Measurements from ENCODE around the gene MAPK8IP3. TPM values are rescaled to one million over a fixed set of nuclear protein-coding genes. Genes with fewer than 3 reads are reported as not detected.
A peak's percentile ranks its signal among the peaks of the same experiment; 100 is the strongest.

Gene MAPK8IP3
- total RNA-seq, 1 donor from 2014 or later, result 28.5 TPM

DNA sequence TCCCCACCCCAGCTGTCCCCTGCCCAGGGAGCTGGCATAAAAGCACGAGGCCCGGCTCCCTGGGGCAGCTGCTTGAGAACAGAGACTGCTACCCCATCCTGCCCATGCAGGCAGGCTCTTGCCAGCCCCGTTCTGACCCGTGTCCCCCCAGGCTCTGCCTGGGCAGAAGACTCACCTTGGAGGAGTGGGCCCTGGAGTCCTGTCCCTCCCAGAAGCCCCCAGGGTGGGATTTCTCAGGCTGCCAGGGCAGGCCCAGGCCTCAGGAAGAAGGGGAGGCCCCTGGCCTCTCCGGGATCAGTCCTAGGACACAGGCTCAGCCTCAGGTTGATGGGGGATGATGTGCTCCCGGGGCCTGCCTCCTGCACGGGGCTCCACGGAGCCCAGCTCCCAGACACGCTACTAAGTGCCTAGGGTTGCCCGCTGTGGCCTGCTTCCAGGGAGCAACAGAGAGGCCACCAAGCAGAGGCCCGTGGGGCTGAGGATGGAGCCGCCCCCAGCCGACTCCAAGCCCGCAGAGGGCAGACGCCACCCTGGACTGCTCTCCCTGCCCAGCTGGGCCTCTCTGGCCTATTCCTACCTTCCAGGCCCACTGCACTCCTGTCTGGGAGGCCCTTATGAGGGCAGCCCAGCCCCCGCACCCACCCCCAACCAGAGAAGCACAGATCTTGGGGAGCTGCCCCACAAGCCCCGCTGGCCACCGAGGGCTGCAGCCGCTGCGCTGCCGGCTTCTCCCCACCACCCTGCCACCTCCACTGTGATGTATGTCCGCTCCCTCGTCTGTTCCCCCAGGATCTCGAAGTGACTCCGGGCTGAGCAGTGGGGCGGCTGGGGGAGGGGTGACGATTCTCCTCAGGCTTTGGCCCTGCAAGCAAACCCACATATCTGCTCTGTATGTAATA is 63.7 kb downstream of the MAPK8IP3 start:
- Histone ChIP-seq H3K79me2 (ENCODE audit: low read depth) (peaks cover 21% of the 10 kb centered on the region), H3F3A (ENCODE audit: low read depth) (peaks cover 7% of the 10 kb centered on the region), H3K4me1 (peaks cover 5% of the 10 kb centered on the region), H2AFZ (replicated peaks) (no peak overlapping the region), H4K20me1 (ENCODE audit: low read depth) (peaks cover 38% of the 10 kb centered on the region), H3K36me3 (no peaks in the 10 kb centered on the region), H3K4me3 (no peak overlapping the region), H3K27me3 (no peaks in the 10 kb centered on the region), H3K9me3 (ENCODE audit: low read depth) (no peaks in the 10 kb centered on the region), H3K9ac (no peak overlapping the region), H3K4me2 (no peak overlapping the region), H3K27ac (no peak overlapping the region)
- H3K27me3 Mint-ChIP-seq (ENCODE audit: insufficient read depth, low read depth), result peaks cover 7% of the 10 kb centered on the region
- H3K36me3 Mint-ChIP-seq, result peaks cover 3% of the 10 kb centered on the region
- peak overlapping the region; percentile 79 for H3K4me3 Mint-ChIP-seq
- peaks cover 10% of the 10 kb centered on the region for H3K4me1 Mint-ChIP-seq
- DNase-seq (ENCODE audit: low spot score), result no peak
- no peaks in the 10 kb centered on the region for H3K9me3 Mint-ChIP-seq
- peak overlapping the region; percentile 50 for H3K27ac Mint-ChIP-seq
- TF ChIP-seq EZH2phosphoT487 (IDR thresholded peaks at IDR 0.05) (no peak), EZH2 (IDR thresholded peaks at IDR 0.05) (no peak)
- TF ChIP-seq, protein P1, sequence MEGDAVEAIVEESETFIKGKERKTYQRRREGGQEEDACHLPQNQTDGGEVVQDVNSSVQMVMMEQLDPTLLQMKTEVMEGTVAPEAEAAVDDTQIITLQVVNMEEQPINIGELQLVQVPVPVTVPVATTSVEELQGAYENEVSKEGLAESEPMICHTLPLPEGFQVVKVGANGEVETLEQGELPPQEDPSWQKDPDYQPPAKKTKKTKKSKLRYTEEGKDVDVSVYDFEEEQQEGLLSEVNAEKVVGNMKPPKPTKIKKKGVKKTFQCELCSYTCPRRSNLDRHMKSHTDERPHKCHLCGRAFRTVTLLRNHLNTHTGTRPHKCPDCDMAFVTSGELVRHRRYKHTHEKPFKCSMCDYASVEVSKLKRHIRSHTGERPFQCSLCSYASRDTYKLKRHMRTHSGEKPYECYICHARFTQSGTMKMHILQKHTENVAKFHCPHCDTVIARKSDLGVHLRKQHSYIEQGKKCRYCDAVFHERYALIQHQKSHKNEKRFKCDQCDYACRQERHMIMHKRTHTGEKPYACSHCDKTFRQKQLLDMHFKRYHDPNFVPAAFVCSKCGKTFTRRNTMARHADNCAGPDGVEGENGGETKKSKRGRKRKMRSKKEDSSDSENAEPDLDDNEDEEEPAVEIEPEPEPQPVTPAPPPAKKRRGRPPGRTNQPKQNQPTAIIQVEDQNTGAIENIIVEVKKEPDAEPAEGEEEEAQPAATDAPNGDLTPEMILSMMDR (IDR thresholded peaks at IDR 0.05), result no peak

DNA sequence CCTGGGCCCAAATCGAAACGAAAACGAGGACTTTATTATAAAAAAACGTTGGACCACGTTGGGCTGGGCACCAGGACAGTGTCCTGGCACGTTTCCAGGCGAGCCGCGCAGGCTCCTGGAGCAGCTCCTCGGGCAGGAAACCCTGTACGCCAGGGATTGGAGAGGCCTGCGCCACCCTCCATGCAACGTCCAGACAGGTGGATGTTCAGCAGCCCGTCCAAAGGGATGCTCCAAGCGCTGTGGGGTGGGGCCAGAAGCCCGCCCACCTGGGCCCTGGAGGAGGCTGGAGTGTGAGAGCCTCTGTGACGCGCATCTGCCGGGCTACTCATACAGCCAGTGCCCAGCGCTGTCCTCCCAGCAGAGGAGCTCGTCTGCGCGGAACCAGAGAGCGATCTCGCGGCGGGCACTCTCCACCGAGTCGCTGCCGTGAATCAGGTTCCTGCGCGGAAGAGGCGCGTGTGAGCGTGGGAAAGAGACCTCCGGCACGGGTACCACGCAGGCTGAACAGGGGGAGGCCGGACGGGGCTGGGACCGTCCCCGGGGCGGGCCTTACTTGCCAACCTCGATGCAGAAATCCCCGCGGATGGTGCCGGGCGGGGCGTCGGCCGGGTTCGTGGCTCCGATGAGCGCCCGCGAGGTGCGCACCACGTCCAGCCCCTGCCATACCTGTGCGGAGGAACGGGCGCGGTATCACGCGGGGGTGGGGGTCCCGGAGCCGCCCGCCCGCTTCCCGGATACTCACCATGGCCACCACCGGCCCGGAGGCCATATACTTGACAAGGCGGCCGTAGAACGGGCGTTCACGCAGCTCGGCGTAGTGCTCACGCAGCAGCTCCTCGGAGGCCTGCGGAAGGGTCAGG is 64.6 kb downstream of the MAPK8IP3 start:
- Mint-ChIP-seq H3K36me3 (peaks cover 3% of the 10 kb centered on the region), H3K4me3 (peak overlapping the region; percentile 79), H3K27ac (no peak overlapping the region), H3K4me1 (peaks cover 10% of the 10 kb centered on the region), H3K9me3 (no peaks in the 10 kb centered on the region), H3K27me3 (ENCODE audit: insufficient read depth, low read depth) (peaks cover 7% of the 10 kb centered on the region)
- H4K20me1 ChIP-seq (ENCODE audit: low read depth), result peaks cover 38% of the 10 kb centered on the region
- no peaks in the 10 kb centered on the region for H3K9me3 ChIP-seq (ENCODE audit: low read depth)
- no peaks in the 10 kb centered on the region for H3K27me3 ChIP-seq
- H3K4me2 ChIP-seq, result peak overlapping the region; percentile 95
- H3F3A ChIP-seq (ENCODE audit: low read depth), result peaks cover 7% of the 10 kb centered on the region
- peaks cover 25% of the 10 kb centered on the region for H3K79me2 ChIP-seq (ENCODE audit: low read depth)
- H3K9ac ChIP-seq, result no peak overlapping the region
- DNase-seq (ENCODE audit: low spot score), result peak; percentile 55
- peak overlapping the region; percentile 83 for H3K4me3 ChIP-seq
- peaks cover 5% of the 10 kb centered on the region for H3K4me1 ChIP-seq
- no peak overlapping the region for H2AFZ ChIP-seq (replicated peaks)
- no peaks in the 10 kb centered on the region for H3K36me3 ChIP-seq
- TF ChIP-seq EZH2 (IDR thresholded peaks at IDR 0.05) (no peak), EZH2phosphoT487 (IDR thresholded peaks at IDR 0.05) (no peak)
- TF ChIP-seq, protein P1 (IDR thresholded peaks at IDR 0.05), result no peak
- no peak overlapping the region for H3K27ac ChIP-seq

DNA sequence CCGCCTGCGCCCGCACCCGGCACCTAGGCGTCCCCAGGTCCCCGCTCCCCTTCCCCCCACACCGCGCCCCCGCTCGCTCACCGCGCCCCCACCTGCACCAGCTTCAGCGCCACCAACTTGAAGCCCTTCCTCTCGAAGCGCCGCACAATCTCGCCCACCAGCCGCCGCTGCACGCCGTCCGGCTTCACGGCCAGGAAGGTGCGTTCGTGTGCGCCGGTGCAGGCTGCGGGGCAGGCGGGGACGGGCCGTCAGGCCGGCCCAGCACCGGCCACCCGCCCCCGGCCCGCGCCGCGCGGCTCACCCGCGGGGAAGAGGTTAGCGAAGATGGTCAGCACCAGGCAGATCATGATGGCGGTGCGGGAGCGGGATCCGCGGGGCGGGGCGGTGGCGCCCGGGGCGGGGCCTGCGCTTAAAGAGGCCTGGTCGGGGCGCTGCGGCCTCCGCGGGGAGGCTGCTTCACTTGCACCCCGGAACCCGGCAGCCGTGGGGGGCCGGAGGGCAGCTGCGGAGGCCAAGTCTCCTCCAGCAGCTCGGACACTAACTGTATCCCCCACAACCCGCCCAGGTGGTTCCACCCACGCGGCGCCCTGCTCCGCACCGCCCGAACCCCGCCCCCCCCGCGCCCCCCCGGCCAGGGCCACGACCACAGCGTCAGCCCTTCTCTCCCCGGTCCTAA is 65.3 kb downstream of the MAPK8IP3 start, which contains the start of gene NME3:
NME3 (minus strand) TSS at position 356 of the 676 bp plus-strand sequence; CDS start at position 347, 9 bp downstream.
- no peaks in the 10 kb centered on the region for H3K9me3 ChIP-seq (ENCODE audit: low read depth)
- TF ChIP-seq, protein P1 (IDR thresholded peaks at IDR 0.05), result no peak
- TF ChIP-seq EZH2 (IDR thresholded peaks at IDR 0.05) (no peak), EZH2phosphoT487 (IDR thresholded peaks at IDR 0.05) (no peak)
- DNase-seq (ENCODE audit: low spot score), result peak; percentile 80
- peaks cover 5% of the 10 kb centered on the region for H3K4me1 ChIP-seq
- H3K36me3 ChIP-seq, result no peaks in the 10 kb centered on the region
- H3K79me2 ChIP-seq (ENCODE audit: low read depth), result peaks cover 25% of the 10 kb centered on the region
- peaks cover 38% of the 10 kb centered on the region for H4K20me1 ChIP-seq (ENCODE audit: low read depth)
- H3K4me2 ChIP-seq, result peak within 1 kb of the TSS; percentile 95
- H2AFZ ChIP-seq (replicated peaks), result no peak within 1 kb of the TSS
- Mint-ChIP-seq H3K36me3 (peaks cover 3% of the 10 kb centered on the region), H3K27ac (no peak within 1 kb of the TSS), H3K4me3 (peak within 1 kb of the TSS; percentile 97), H3K4me1 (peaks cover 10% of the 10 kb centered on the region), H3K27me3 (ENCODE audit: insufficient read depth, low read depth) (peaks cover 7% of the 10 kb centered on the region), H3K9me3 (no peaks in the 10 kb centered on the region)
- no peak within 1 kb of the TSS for H3K27ac ChIP-seq
- H3K4me3 ChIP-seq, result peak within 1 kb of the TSS; percentile 83
- no peaks in the 10 kb centered on the region for H3K27me3 ChIP-seq
- no peak within 1 kb of the TSS for H3K9ac ChIP-seq
- peaks cover 7% of the 10 kb centered on the region for H3F3A ChIP-seq (ENCODE audit: low read depth)

All from neural progenitor cell (in vitro differentiated cells).